ENCODE results near the gene ADCY3.
"Not testable (repeated sequence)": the region's sequence is repeated elsewhere in the genome, so short reads cannot be mapped to it uniquely, and the experiment has no call there.

ADCY3 gene

GRCh38 chr2:24836706-24837105 is 83.3 kb downstream of the ADCY3 start:
- H3K27ac Mint-ChIP-seq = no peak overlapping the region
- DNase-seq (ENCODE audit: low spot score) = no peak
- peaks cover 7% of the 10 kb centered on the region for H3K36me3 Mint-ChIP-seq (ENCODE audit: low read depth)
- H3K27me3 Mint-ChIP-seq (ENCODE audit: low read depth) = no peaks in the 10 kb centered on the region
- H3K4me3 Mint-ChIP-seq = no peak overlapping the region
- no peaks in the 10 kb centered on the region for H3K9me3 Mint-ChIP-seq
- no peaks in the 10 kb centered on the region for H3K4me1 Mint-ChIP-seq (ENCODE audit: low read depth)

DNA sequence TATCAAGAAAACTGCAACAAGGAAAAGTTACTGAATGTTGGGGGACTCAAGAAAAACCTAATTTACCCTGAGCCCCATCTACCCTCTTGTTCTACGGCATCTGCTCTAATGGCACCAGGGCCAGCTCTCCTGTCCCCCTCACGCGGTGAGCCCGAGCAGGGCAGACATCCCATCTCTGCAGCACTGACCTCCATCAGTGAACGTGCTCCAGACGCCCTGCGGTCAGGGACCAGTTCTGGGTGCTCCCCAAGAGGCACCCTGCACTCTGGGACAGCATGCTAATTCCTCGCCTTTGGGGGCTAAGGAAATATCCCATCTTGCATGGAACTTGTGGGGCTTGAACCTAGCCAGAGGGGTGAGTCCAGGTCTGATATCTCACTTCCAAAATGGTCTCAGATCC is 83.8 kb downstream of the ADCY3 start:
- H3K36me3 Mint-ChIP-seq (ENCODE audit: low read depth) = peaks cover 7% of the 10 kb centered on the region
- H3K4me1 Mint-ChIP-seq (ENCODE audit: low read depth) = no peaks in the 10 kb centered on the region
- no peaks in the 10 kb centered on the region for H3K27me3 Mint-ChIP-seq (ENCODE audit: low read depth)
- DNase-seq (ENCODE audit: low spot score) = no peak
- no peak overlapping the region for H3K27ac Mint-ChIP-seq
- H3K4me3 Mint-ChIP-seq = no peak overlapping the region
- H3K9me3 Mint-ChIP-seq = no peaks in the 10 kb centered on the region

GRCh38 chr2:24835411-24835810 is 84.6 kb downstream of the ADCY3 start:
- H3K36me3 Mint-ChIP-seq (ENCODE audit: low read depth); H3K9me3 Mint-ChIP-seq; DNase-seq (ENCODE audit: low spot score); H3K4me1 Mint-ChIP-seq (ENCODE audit: low read depth); H3K4me3 Mint-ChIP-seq; H3K27ac Mint-ChIP-seq; H3K27me3 Mint-ChIP-seq (ENCODE audit: low read depth): not testable (repeated sequence)

GRCh38 chr2:24834733-24835395 is 85.2 kb downstream of the ADCY3 start:
- no peaks in the 10 kb centered on the region for H3K9me3 Mint-ChIP-seq
- H3K4me1 Mint-ChIP-seq (ENCODE audit: low read depth) = no peaks in the 10 kb centered on the region
- DNase-seq (ENCODE audit: low spot score) = no peak
- no peaks in the 10 kb centered on the region for H3K27me3 Mint-ChIP-seq (ENCODE audit: low read depth)
- peaks cover 9% of the 10 kb centered on the region for H3K36me3 Mint-ChIP-seq (ENCODE audit: low read depth)
- H3K27ac Mint-ChIP-seq = no peak overlapping the region
- H3K4me3 Mint-ChIP-seq = no peak overlapping the region

GRCh38 chr2:24833821-24834732 is 86.0 kb downstream of the ADCY3 start:
- H3K4me3 Mint-ChIP-seq = no peak overlapping the region
- no peaks in the 10 kb centered on the region for H3K9me3 Mint-ChIP-seq
- H3K4me1 Mint-ChIP-seq (ENCODE audit: low read depth) = no peaks in the 10 kb centered on the region
- H3K27me3 Mint-ChIP-seq (ENCODE audit: low read depth) = no peaks in the 10 kb centered on the region
- no peak for DNase-seq (ENCODE audit: low spot score)
- no peak overlapping the region for H3K27ac Mint-ChIP-seq
- peaks cover 9% of the 10 kb centered on the region for H3K36me3 Mint-ChIP-seq (ENCODE audit: low read depth)

DNA sequence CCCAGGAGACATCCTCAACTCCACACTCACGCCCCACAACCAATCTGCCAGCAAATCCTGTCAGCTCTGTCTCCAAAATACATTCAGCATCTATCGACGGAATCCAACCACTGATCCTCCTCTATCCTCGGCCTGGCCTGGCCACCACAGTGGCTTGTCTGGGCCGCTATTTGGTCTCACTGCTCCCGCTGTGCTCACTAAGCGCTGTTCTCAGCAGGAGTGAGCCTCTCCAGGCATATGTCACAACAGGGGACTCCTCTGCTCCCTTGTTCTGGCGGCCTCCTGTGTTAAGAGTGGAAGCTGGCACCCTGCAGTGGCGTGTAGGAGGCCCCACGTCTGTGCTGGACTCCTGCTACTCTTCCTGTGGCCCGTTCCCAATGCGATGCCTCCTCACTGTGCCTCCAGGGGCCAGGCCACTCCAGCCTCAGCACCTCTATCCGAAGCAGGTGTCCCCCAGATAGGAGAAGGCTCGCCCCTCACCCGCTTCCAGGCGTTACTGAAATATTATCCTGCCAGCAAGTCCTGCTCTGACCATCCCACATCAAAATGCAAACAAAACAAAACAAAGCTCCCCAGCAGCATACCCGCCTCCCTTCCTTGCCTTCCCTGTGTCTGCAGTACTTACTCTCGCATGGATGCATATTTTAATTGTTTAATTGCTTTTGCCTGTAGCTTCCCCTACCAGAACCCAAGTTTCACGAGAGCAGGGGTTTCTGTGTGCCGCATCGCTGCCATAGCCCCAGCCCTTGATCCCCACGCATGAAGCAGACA is 86.9 kb downstream of the ADCY3 start:
- H3K27me3 Mint-ChIP-seq (ENCODE audit: low read depth) = no peaks in the 10 kb centered on the region
- H3K27ac Mint-ChIP-seq = no peak overlapping the region
- H3K9me3 Mint-ChIP-seq = no peaks in the 10 kb centered on the region
- no peaks in the 10 kb centered on the region for H3K4me1 Mint-ChIP-seq (ENCODE audit: low read depth)
- H3K4me3 Mint-ChIP-seq = no peak overlapping the region
- peaks cover 9% of the 10 kb centered on the region for H3K36me3 Mint-ChIP-seq (ENCODE audit: low read depth)
- no peak for DNase-seq (ENCODE audit: low spot score)

- Mint-ChIP-seq H3K27me3 (ENCODE audit: low read depth) (no peaks in the 10 kb centered on the region), H3K36me3 (ENCODE audit: low read depth) (peaks cover 11% of the 10 kb centered on the region), H3K27ac (peak overlapping the region; percentile 38), H3K4me3 (no peak overlapping the region), H3K9me3 (no peaks in the 10 kb centered on the region), H3K4me1 (ENCODE audit: low read depth) (no peaks in the 10 kb centered on the region)
- no peak for DNase-seq (ENCODE audit: low spot score)
Observed at GRCh38 chr2:24832521-24832920, 87.5 kb downstream of the ADCY3 start.

DNA sequence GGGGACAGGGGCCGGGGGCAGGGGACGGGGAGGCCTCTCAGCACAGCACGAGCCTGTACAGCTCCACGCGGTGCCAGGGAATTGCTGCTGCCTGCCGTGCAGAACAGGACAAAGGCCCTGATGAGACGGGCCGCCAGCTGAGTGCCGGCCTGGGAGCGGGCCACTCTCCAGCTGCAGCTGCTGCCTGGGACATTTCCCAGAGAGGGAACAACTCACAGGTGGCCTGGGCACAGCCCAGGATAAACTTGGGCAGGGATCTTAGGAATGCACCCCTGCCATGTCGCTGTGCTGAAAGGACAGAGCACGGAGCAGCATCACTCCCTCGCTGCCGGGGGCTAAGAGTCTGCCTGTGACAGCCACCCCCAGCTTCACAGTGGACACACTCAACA is 88.0 kb downstream of the ADCY3 start:
- H3K27me3 Mint-ChIP-seq (ENCODE audit: low read depth) = no peaks in the 10 kb centered on the region
- peaks cover 3% of the 10 kb centered on the region for H3K4me1 Mint-ChIP-seq (ENCODE audit: low read depth)
- DNase-seq (ENCODE audit: low spot score) = no peak
- H3K36me3 Mint-ChIP-seq (ENCODE audit: low read depth) = peaks cover 11% of the 10 kb centered on the region
- H3K27ac Mint-ChIP-seq = peak overlapping the region; percentile 38
- H3K9me3 Mint-ChIP-seq = no peaks in the 10 kb centered on the region
- no peak overlapping the region for H3K4me3 Mint-ChIP-seq

GRCh38 chr2:24831221-24832072 is 88.6 kb downstream of the ADCY3 start:
- peaks cover 8% of the 10 kb centered on the region for H3K4me1 Mint-ChIP-seq (ENCODE audit: low read depth)
- peak overlapping the region; percentile 26 for H3K27ac Mint-ChIP-seq
- no peak overlapping the region for H3K4me3 Mint-ChIP-seq
- H3K36me3 Mint-ChIP-seq (ENCODE audit: low read depth) = peaks cover 12% of the 10 kb centered on the region
- DNase-seq (ENCODE audit: low spot score) = no peak
- H3K9me3 Mint-ChIP-seq = no peaks in the 10 kb centered on the region
- H3K27me3 Mint-ChIP-seq (ENCODE audit: low read depth) = no peaks in the 10 kb centered on the region

DNA sequence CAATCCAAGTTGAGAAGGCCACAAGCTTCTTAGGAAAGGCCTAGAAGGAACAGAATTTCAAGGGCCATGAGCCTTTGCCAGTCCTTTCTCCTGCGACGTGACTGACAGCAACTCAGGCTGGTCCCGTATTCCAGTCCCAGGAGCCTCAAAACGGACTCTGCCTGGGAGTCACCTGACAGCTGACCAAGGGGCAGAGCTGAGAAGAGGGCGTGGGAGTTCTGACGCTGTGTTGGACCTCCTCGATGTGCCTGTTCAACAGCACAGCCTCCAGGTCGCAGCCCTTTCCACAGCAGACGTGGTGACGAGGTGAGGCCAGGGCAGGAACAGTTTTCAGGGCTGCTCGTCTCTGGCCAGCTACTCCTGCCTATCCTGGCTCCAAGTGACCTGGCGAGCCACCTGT is 89.3 kb downstream of the ADCY3 start:
- Mint-ChIP-seq H3K27me3 (ENCODE audit: low read depth) (no peaks in the 10 kb centered on the region), H3K36me3 (ENCODE audit: low read depth) (peaks cover 13% of the 10 kb centered on the region), H3K9me3 (no peaks in the 10 kb centered on the region), H3K4me3 (no peak overlapping the region), H3K4me1 (ENCODE audit: low read depth) (peaks cover 14% of the 10 kb centered on the region), H3K27ac (no peak overlapping the region)
- no peak for DNase-seq (ENCODE audit: low spot score)

- DNase-seq (ENCODE audit: low spot score) = no peak
- H3K4me1 Mint-ChIP-seq (ENCODE audit: low read depth) = peaks cover 17% of the 10 kb centered on the region
- no peak overlapping the region for H3K27ac Mint-ChIP-seq
- H3K27me3 Mint-ChIP-seq (ENCODE audit: low read depth) = no peaks in the 10 kb centered on the region
- H3K36me3 Mint-ChIP-seq (ENCODE audit: low read depth) = peaks cover 17% of the 10 kb centered on the region
- no peaks in the 10 kb centered on the region for H3K9me3 Mint-ChIP-seq
- H3K4me3 Mint-ChIP-seq = no peak overlapping the region
Observed at GRCh38 chr2:24830351-24830750, 89.7 kb downstream of the ADCY3 start.

DNA sequence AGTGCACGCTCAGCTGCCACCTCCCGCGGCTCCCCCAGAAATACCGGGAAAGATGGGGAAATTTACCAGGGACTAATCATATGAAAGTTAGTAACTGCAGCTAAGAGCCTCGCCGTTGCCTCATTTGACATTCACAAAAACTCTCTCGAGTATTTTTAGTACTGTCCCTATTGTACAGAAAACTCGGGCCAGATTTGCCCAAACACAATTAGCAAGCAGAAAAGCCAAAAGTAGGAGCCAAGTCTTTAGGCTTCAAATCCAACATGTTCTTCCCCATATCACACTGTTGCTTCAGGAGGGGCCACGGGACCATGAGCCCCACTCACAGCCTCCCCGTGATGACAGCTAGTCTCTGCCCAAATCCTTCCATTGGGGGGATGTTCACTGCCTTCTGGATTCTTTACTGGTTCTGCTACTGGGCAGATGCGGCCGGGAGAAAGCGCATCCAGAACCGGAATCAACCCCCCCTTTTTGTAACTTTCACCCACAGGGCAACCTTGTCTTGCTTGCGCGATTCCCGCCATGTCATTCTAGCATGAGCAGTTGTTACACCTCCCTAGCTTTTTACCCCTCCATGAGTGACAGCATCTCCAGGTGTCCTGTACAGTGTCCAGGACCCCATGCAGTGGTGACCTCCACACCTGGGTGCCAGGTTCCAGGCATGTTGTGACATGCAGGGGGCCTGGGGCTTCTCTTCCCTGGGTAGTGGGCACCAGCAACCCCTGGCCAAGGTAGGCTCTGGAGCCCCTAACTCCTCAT is 91.6 kb downstream of the ADCY3 start:
- no peaks in the 10 kb centered on the region for H3K27me3 Mint-ChIP-seq (ENCODE audit: low read depth)
- H3K27ac Mint-ChIP-seq = no peak overlapping the region
- H3K4me3 Mint-ChIP-seq = no peak overlapping the region
- H3K4me1 Mint-ChIP-seq (ENCODE audit: low read depth) = peaks cover 17% of the 10 kb centered on the region
- no peaks in the 10 kb centered on the region for H3K9me3 Mint-ChIP-seq
- DNase-seq (ENCODE audit: low spot score) = no peak
- H3K36me3 Mint-ChIP-seq (ENCODE audit: low read depth) = peaks cover 19% of the 10 kb centered on the region
